Measurements from ENCODE around the gene HOTAIR. TPM values are rescaled to one million over a fixed set of nuclear protein-coding genes. Genes with fewer than 3 reads are reported as not detected.

The HOTAIR gene
- polyA plus RNA-seq, 3 donors = 1.5 to 3.6 (median 1.6) TPM

GRCh38 chr12:53988541-53989226, 13.9 kb upstream of the HOTAIR start:
- no peak for DNase-seq

GRCh38 chr12:53987787-53988230, 13.1 kb upstream of the HOTAIR start:
- DNase-seq = no peak

GRCh38 chr12:53986686-53987483, 12.1 kb upstream of the HOTAIR start:
- DNase-seq = no peak

GRCh38 chr12:53985994-53986685, 11.4 kb upstream of the HOTAIR start:
- DNase-seq = no peak

- DNase-seq = no peak
Observed at GRCh38 chr12:53985692-53985993, 10.9 kb upstream of the HOTAIR start.

GRCh38 chr12:53984901-53985691, 10.3 kb upstream of the HOTAIR start, which contains the start of gene HOXC10:
Gene HOXC10, plus strand, starts transcription at chr12:53985146. Its CDS starts 114 bp downstream, at chr12:53985260.
- DNase-seq = peak; percentile 99

- no peak for DNase-seq
Observed at GRCh38 chr12:53983950-53984572, 9.3 kb upstream of the HOTAIR start.

GRCh38 chr12:53983568-53983949, 8.8 kb upstream of the HOTAIR start:
- no peak for DNase-seq

GRCh38 chr12:53982648-53983567, 8.2 kb upstream of the HOTAIR start:
- DNase-seq = no peak

- no peak for DNase-seq
Observed at GRCh38 chr12:53981634-53982565, 7.1 kb upstream of the HOTAIR start.

- no peak for DNase-seq
Observed at GRCh38 chr12:53980802-53981496, 6.2 kb upstream of the HOTAIR start.

- DNase-seq = no peak
Observed at GRCh38 chr12:53980104-53980801, 5.5 kb upstream of the HOTAIR start.

- no peak for DNase-seq
Observed at GRCh38 chr12:53978477-53979356, 4.0 kb upstream of the HOTAIR start.

- DNase-seq = no peak
Observed at GRCh38 chr12:53977596-53978445, 3.1 kb upstream of the HOTAIR start.

GRCh38 chr12:53976823-53977595, 2.3 kb upstream of the HOTAIR start:
- DNase-seq = no peak
